ENCODE data around the gene PCCB. TPM values are rescaled to one million over a fixed set of nuclear protein-coding genes. Genes with fewer than 3 reads are reported as not detected.
"Not testable (repeated sequence)": the region's sequence is repeated elsewhere in the genome, so short reads cannot be mapped to it uniquely, and the experiment has no call there.

PCCB gene
- 39.1 and 80.6 TPM in 2 replicates for total RNA-seq

DNA sequence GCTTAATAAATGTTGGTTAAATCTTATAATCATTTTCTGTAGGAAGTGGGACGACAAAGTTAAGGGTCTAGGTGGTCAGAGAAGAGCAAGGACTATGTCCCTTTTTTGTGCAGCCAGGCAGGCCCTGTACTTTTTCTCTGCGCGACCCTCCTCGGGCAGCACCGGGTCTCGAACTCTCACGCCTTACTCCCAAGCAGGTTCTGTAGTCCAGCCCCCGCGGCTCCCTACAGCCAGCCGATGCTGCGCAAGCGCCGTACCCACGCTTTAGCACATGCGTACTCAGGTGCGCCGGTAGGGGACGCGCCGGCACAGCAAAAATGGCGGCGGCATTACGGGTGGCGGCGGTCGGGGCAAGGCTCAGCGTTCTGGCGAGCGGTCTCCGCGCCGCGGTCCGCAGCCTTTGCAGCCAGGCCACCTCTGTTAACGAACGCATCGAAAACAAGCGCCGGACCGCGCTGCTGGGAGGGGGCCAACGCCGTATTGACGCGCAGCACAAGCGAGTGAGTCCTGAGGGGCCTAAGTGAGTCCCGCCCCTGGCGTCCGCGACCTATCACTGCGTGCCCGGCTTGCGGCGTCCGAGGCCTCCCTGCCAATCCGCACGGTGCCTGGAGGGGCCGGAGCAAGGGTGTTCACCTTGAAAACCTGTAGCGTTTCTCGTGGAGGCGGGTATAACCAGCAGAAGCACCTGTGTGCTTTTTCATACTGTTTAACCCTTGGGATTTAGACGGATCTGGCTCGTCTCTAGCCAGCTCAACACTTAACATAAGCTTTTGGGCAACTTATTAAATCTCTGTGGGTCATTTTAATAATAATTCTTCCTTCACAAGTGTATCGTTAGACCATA, at the start of gene PCCB:
Gene PCCB, plus strand, starts transcription at position 282 of the 844 bp plus-strand sequence. Its CDS starts 36 bp downstream, at position 318.
- TF ChIP-seq, protein P1, sequence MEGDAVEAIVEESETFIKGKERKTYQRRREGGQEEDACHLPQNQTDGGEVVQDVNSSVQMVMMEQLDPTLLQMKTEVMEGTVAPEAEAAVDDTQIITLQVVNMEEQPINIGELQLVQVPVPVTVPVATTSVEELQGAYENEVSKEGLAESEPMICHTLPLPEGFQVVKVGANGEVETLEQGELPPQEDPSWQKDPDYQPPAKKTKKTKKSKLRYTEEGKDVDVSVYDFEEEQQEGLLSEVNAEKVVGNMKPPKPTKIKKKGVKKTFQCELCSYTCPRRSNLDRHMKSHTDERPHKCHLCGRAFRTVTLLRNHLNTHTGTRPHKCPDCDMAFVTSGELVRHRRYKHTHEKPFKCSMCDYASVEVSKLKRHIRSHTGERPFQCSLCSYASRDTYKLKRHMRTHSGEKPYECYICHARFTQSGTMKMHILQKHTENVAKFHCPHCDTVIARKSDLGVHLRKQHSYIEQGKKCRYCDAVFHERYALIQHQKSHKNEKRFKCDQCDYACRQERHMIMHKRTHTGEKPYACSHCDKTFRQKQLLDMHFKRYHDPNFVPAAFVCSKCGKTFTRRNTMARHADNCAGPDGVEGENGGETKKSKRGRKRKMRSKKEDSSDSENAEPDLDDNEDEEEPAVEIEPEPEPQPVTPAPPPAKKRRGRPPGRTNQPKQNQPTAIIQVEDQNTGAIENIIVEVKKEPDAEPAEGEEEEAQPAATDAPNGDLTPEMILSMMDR (conservative IDR thresholded peaks at IDR 0.05; ENCODE audit: low read depth, low read length) = peak; percentile 61
- DNase-seq (ENCODE audit: low read depth) = peak; percentile 55
- H3K4me3 ChIP-seq (ENCODE audit: low read depth, low read length) = peak within 1 kb of the TSS; percentile 77

DNA sequence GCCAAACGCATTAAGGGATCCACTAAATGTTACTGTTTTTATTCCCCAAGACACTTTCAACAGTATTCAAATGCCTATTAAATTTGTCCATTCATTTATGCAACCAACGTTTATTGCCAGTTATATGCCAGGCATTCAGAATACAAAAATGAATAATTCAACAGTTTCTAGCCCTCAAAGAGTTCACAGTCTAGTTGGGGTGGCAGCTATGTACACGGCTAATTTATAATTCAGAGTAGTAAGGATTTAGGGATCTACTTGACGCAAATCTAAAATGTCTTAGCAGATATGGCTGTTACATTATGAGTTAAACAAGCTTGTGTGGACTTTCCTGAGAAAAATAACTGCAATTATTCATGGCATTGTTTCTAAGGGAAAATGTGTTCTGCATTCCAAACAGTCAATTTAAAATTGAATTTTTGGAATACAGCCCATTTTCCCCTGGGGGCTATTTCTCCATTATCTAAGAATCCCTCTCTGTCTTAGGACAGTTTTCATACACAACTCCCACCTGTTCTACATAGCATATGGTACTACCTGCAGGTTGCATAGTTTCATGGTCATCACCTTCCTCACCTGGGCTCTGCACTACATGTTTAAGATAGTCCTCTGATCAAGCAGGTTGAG, 42.5 kb upstream of the PCCB start:
- TF ChIP-seq, protein P1 (conservative IDR thresholded peaks at IDR 0.05; ENCODE audit: low read depth, low read length) = no peak
- DNase-seq (ENCODE audit: low read depth) = no peak
- H3K4me3 ChIP-seq (ENCODE audit: low read depth, low read length) = no peak overlapping the region

DNA sequence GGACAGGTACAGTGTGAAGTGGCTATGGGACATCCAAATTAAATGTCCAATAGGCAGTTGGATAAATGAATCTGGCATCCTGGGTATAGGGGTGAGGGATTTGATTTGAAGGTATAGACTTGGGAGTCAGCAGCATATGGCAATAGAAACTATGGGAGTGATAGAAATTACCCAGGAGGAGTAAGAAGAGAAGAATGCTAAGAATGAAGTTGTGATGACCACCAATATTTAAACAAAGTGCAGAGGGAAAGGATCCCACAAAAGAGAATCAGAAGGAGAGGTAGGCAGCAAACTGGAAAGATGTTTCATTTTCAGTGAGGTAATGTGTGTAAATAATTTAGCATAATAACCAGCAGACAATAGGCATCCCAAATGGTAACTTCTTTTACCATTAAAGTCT, 40.2 kb upstream of the PCCB start:
- DNase-seq (ENCODE audit: low read depth) = no peak
- TF ChIP-seq, protein P1 (conservative IDR thresholded peaks at IDR 0.05; ENCODE audit: low read depth, low read length) = no peak
- H3K4me3 ChIP-seq (ENCODE audit: low read depth, low read length) = no peak overlapping the region

DNA sequence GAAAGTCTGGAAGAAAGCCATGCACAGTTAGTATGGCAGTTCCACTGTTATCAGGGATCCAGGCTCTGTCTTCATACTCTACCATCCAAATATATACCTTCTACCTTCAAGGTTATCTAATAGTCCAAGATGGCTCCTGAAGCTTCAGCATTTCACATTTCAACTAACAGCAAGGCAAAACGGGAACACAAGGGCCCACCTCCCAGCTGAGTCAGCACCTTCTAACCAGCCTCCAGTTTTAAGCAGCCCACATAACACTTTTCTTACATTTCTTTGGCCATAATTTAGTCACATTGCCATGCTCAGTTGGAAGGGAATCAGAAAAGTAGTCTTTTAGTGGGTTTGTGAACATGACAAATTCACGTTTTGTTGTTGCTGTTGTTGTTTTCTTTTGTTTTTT, 38.6 kb upstream of the PCCB start:
- no peak overlapping the region for H3K4me3 ChIP-seq (ENCODE audit: low read depth, low read length)
- TF ChIP-seq, protein P1 (conservative IDR thresholded peaks at IDR 0.05; ENCODE audit: low read depth, low read length) = no peak
- DNase-seq (ENCODE audit: low read depth) = no peak

DNA sequence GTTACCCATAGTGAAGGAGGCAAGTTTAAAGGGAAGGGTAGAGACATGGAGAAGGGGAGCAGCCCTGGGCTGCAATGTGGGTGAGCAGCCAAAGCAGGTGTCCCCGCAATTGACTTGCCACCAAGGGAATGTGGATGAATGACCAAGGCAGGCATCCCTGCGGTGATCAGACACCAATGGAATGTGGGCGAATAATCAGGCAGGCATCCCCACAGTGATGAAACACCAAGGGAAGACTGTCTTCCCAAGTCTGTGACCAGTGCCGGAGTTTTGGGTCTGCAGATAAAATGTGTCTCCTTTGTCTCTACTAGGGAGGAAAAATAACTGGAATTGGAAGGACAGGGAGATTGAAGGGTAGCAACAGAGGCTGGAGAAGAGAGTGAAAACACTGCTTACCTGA, 27.4 kb upstream of the PCCB start:
- H3K4me3 ChIP-seq (ENCODE audit: low read depth, low read length); DNase-seq (ENCODE audit: low read depth): not testable (repeated sequence)

DNA sequence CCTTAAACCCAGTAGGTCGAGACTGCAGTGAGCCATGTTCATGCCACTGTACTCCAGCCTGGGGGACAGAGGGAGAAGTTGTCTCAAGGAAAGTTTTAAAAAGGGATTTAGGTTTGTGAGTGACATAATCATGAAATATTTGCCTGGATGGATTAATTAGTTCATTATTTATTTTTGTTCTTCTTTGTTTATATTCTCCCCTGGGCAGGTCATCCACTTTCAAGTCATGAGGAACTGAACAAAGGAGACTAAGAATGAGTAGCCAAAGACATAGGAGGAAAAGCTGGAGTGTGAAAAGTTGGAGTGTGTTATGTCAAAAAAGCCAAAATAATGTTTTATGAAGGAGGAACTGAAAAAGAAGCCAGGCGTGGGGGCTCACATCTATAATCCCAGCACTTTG, 17.7 kb upstream of the PCCB start:
- no peak overlapping the region for H3K4me3 ChIP-seq (ENCODE audit: low read depth, low read length)
- TF ChIP-seq, protein P1 (conservative IDR thresholded peaks at IDR 0.05; ENCODE audit: low read depth, low read length) = no peak
- no peak for DNase-seq (ENCODE audit: low read depth)

DNA sequence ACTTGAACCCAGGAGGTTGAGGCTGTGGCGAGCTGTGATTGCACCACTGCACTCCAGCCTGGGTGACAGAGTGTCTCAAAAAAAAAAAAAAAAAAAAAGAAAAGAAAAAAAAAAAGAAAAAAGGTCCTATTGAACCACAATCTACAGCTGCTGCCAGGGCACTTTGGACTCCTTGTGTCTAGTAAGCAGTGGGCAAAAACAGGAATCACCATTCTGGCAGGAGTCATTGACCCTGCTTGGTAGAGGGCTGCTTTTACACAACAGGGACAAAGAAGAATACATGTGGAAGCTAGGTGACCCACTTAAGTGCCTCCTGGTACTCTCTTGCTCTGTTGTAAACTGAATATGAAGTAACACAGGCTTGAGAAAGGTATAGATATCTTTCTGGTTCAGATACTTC, 14.6 kb upstream of the PCCB start:
- TF ChIP-seq, protein P1 (conservative IDR thresholded peaks at IDR 0.05; ENCODE audit: low read depth, low read length) = no peak
- no peak for DNase-seq (ENCODE audit: low read depth)
- no peak overlapping the region for H3K4me3 ChIP-seq (ENCODE audit: low read depth, low read length)
